Measurements from ENCODE around the gene GCAT. TPM values are rescaled to one million over a fixed set of nuclear protein-coding genes. Genes with fewer than 3 reads are reported as not detected.

Gene GCAT
- total RNA-seq, 2 experiments from 2014 or later = 1.4 to 1.8 TPM

- no peak overlapping the region for H3K27ac Mint-ChIP-seq
- intact Hi-C loops (cut with DNase I, micrococcal nuclease) = no loop called here
- ChIA-PET POLR2A (no interaction called here), CTCF (no interaction called here)
- H3K27me3 Mint-ChIP-seq = no peaks in the 10 kb centered on the region
- DNase-seq (no peak), ATAC-seq (ENCODE audit: poor library complexity) (no peak)
- Histone ChIP-seq H3K27me3 (ENCODE audit: control insufficient read depth in 1 of 2, insufficient read depth in 2 of 2, low read length in 2 of 2) (no peaks in the 10 kb centered on the region), H3K36me3 (ENCODE audit: insufficient read depth, low read length) (peaks cover 49% of the 10 kb centered on the region), H3K27ac (ENCODE audit: low read depth in 1 of 2, low read length in 2 of 2) (no peak overlapping the region), H3K4me3 (ENCODE audit: low read length) (no peak overlapping the region), H3K4me1 (ENCODE audit: insufficient read depth, low read length) (no peaks in the 10 kb centered on the region), H3K9me3 (ENCODE audit: control insufficient read depth in 1 of 2, insufficient read depth in 1 of 2, low read length in 2 of 2) (no peaks in the 10 kb centered on the region)
- TF ChIP-seq, protein P1, sequence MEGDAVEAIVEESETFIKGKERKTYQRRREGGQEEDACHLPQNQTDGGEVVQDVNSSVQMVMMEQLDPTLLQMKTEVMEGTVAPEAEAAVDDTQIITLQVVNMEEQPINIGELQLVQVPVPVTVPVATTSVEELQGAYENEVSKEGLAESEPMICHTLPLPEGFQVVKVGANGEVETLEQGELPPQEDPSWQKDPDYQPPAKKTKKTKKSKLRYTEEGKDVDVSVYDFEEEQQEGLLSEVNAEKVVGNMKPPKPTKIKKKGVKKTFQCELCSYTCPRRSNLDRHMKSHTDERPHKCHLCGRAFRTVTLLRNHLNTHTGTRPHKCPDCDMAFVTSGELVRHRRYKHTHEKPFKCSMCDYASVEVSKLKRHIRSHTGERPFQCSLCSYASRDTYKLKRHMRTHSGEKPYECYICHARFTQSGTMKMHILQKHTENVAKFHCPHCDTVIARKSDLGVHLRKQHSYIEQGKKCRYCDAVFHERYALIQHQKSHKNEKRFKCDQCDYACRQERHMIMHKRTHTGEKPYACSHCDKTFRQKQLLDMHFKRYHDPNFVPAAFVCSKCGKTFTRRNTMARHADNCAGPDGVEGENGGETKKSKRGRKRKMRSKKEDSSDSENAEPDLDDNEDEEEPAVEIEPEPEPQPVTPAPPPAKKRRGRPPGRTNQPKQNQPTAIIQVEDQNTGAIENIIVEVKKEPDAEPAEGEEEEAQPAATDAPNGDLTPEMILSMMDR (IDR thresholded peaks at IDR 0.05) = no peak
- no peaks in the 10 kb centered on the region for H3K4me1 Mint-ChIP-seq (ENCODE audit: low read depth)
- H3K36me3 Mint-ChIP-seq (ENCODE audit: low read depth) = peaks cover 62% of the 10 kb centered on the region
- no peaks in the 10 kb centered on the region for H3K9me3 Mint-ChIP-seq
- no peak overlapping the region for H3K4me3 Mint-ChIP-seq
Measured at GRCh38 chr22:37832022-37832857, 24.5 kb downstream of the GCAT start.

DNA sequence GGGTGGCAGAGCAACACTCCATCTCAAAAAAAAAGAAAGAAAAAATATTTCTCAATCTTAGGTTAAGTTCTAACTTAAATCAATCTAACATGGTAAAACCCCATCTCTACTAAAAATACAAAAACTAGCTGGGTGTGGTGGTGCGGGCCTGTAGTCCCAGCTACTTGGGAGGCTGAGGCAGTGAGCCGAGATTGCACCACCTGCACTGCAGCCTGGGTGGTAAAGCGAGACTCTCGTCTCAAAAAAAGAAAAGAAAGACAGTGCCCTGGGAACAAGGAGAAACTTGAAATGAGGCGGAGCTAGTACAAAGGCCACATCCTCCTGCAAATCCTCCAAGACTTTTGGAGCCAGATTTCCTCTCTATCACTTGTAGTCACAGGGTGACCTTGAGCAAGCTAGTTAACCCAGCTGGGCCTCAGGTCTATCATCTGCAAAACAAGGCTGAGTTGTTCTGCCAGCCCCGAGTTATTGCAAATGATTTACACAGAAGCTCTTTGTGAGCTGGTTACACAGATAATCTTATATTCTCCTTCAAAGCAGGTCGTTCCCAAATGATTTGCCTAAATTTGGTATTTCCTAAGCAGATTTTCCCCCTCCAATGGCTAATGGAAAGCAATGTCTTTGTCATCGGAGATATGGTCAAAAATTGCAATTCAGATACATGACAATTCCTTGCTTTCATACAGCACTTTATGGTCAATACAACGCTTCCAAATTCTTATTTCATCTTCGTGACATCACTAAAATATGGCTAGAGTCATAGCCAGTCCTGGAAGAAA lies 34.5 kb downstream of the GCAT start:
- ChIA-PET CTCF (interaction anchor here (0.9 to 1.5 kb wide), 2 partner anchors 22 to 25 kb away, joined by 3 to 4 read pairs; no protein-coding TSS in a partner anchor), POLR2A (interaction anchor here (0.7 to 1.5 kb wide), 2 partner anchors 24 to 112 kb away, joined by 3 to 5 read pairs; no protein-coding TSS in a partner anchor)
- Mint-ChIP-seq H3K27me3 (no peaks in the 10 kb centered on the region), H3K27ac (peak overlapping the region; percentile 82), H3K9me3 (no peaks in the 10 kb centered on the region), H3K4me1 (ENCODE audit: low read depth) (peaks cover 9% of the 10 kb centered on the region), H3K36me3 (ENCODE audit: low read depth) (peaks cover 36% of the 10 kb centered on the region), H3K4me3 (peak overlapping the region; percentile 78)
- Histone ChIP-seq H3K36me3 (ENCODE audit: insufficient read depth, low read length) (peaks cover 18% of the 10 kb centered on the region), H3K4me1 (ENCODE audit: insufficient read depth, low read length) (peaks cover 18% of the 10 kb centered on the region), H3K4me3 (ENCODE audit: low read length) (no peak overlapping the region), H3K9me3 (ENCODE audit: control insufficient read depth in 1 of 2, insufficient read depth in 1 of 2, low read length in 2 of 2) (peaks cover 0 to 4% of the 10 kb centered on the region in 2 experiments), H3K27me3 (ENCODE audit: control insufficient read depth in 1 of 2, insufficient read depth in 2 of 2, low read length in 2 of 2) (no peaks in the 10 kb centered on the region), H3K27ac (ENCODE audit: low read depth in 1 of 2, low read length in 2 of 2) (no peak overlapping the region)
- TF ChIP-seq, protein P1 (IDR thresholded peaks at IDR 0.05) = no peak
- DNase-seq (no peak), ATAC-seq (ENCODE audit: poor library complexity) (no peak)
- intact Hi-C loops (cut with DNase I, micrococcal nuclease) = loop anchor here in 1 of 2 experiments (2.0 to 10.0 kb wide), 5 partner anchors 25 to 213 kb away; partner anchors contain the start of genes GCAT, NOL12 and PICK1

- H3K36me3 ChIP-seq (ENCODE audit: insufficient read depth, low read length) = peaks cover 12% of the 10 kb centered on the region
- peaks cover 0 to 4% of the 10 kb centered on the region in 2 experiments for H3K9me3 ChIP-seq (ENCODE audit: control insufficient read depth in 1 of 2, insufficient read depth in 1 of 2, low read length in 2 of 2)
- CTCF ChIA-PET = interaction anchor here (0.5 to 1.9 kb wide), 4 partner anchors 20 to 237 kb away, joined by 3 to 10 read pairs (median 4); no protein-coding TSS in a partner anchor
- Mint-ChIP-seq H3K27ac (peak overlapping the region; percentile 82), H3K4me3 (peak overlapping the region; percentile 89), H3K27me3 (no peaks in the 10 kb centered on the region), H3K4me1 (ENCODE audit: low read depth) (peaks cover 20% of the 10 kb centered on the region), H3K9me3 (peaks cover 2% of the 10 kb centered on the region), H3K36me3 (ENCODE audit: low read depth) (peaks cover 24% of the 10 kb centered on the region)
- TF ChIP-seq, protein P1 (IDR thresholded peaks at IDR 0.05) = no peak
- ATAC-seq (ENCODE audit: poor library complexity) (peak; percentile 23), DNase-seq (peak in 6 of 14 experiments; percentile 19 to 55 (median 43))
- H3K27ac ChIP-seq (ENCODE audit: low read depth in 1 of 2, low read length in 2 of 2) = peak overlapping the region in 1 of 2 donors; percentile 82
- peak overlapping the region; percentile 54 for H3K4me3 ChIP-seq (ENCODE audit: low read length)
- no peaks in the 10 kb centered on the region for H3K27me3 ChIP-seq (ENCODE audit: control insufficient read depth in 1 of 2, insufficient read depth in 2 of 2, low read length in 2 of 2)
- intact Hi-C loops (cut with DNase I, micrococcal nuclease) = loop anchor here in 1 of 2 experiments (2.0 to 10.0 kb wide), 5 partner anchors 27 to 211 kb away; partner anchors contain the start of genes GCAT, NOL12 and PICK1
- H3K4me1 ChIP-seq (ENCODE audit: insufficient read depth, low read length) = peaks cover 29% of the 10 kb centered on the region
- POLR2A ChIA-PET = interaction anchor here (0.7 to 1.9 kb wide), 28 partner anchors 9 to 1475 kb away, joined by 3 to 12 read pairs (median 5); partner anchors contain the start of genes C22orf23, DMC1, GCAT and GGA1
Measured at GRCh38 chr22:37843741-37844089, 36.0 kb downstream of the GCAT start.
